GM13977 (cell line): ENCODE data around the gene ATP11A.
"Not testable (repeated sequence)": the region's sequence is repeated elsewhere in the genome, so short reads cannot be mapped to it uniquely, and the experiment has no call there.

Experiments
- DNase-seq: peaks from one replicate; pipeline ENCODE4 v3.0.0; 2012; ENCODE audit warnings: low spot score
- in situ Hi-C: fragments of 300-500 bp; cut with MboI; formaldehyde crosslinking; loops from one replicate; pipeline ENCODE4 v1.12.0; 2022; ENCODE audit warnings: low sequenced_read_pairs, low pct_unique_long_range_greater_than_20kb, mixed read lengths, inconsistent platforms; ENCODE audit not compliant: unreplicated experiment
- TF ChIP-seq, protein P1 (sequence below): IDR thresholded peaks from 2 replicates; pipeline ENCODE4 v1.5.1; 2012; ENCODE audit warnings: mild to moderate bottlenecking, control low read depth; ENCODE audit not compliant: insufficient read depth; ENCODE audit errors: extremely low read depth, missing control alignments

ATP11A gene

GRCh38 chr13:112793545-112794445 lies 104.0 kb downstream of the ATP11A start:
- in situ Hi-C loops = no loop called here
- no peak for DNase-seq
- TF ChIP-seq, protein P1, sequence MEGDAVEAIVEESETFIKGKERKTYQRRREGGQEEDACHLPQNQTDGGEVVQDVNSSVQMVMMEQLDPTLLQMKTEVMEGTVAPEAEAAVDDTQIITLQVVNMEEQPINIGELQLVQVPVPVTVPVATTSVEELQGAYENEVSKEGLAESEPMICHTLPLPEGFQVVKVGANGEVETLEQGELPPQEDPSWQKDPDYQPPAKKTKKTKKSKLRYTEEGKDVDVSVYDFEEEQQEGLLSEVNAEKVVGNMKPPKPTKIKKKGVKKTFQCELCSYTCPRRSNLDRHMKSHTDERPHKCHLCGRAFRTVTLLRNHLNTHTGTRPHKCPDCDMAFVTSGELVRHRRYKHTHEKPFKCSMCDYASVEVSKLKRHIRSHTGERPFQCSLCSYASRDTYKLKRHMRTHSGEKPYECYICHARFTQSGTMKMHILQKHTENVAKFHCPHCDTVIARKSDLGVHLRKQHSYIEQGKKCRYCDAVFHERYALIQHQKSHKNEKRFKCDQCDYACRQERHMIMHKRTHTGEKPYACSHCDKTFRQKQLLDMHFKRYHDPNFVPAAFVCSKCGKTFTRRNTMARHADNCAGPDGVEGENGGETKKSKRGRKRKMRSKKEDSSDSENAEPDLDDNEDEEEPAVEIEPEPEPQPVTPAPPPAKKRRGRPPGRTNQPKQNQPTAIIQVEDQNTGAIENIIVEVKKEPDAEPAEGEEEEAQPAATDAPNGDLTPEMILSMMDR = no peak

GRCh38 chr13:112795277-112795676 lies 105.4 kb downstream of the ATP11A start:
- TF ChIP-seq, protein P1 = no peak
- no peak for DNase-seq

DNA sequence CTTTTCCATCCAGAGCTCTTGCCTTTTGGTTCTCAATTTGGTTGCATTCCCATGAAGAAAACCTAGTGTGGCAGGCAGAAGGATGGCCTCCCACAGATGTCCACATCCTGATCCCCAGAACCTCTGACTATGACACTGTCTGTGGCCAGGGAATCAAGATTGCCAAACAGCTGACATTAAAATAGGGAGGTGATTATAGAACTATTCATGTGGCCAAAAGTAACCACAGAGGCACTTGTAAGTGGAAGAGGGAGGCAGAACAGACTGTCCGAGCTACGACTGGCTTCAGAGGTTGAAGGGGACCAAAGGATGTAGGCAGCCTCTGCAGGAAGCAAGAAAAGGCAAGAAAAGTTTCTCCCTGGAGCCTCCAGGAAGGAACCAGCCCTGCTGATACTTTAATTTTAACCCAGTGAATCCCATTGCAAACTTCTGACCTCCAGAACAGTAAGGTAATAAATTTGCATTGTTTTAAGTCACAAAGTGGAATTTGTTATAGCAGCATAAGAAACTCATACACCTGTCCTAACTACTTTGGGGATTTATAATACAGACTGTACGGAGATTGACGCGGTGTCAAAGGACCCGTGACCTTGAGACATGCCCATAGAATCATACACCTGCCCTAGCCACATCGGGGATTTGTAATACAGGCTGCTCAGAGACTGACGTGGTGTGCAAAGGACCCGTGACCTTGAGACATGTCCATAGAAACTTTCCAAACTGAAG lies 106.5 kb downstream of the ATP11A start:
- DNase-seq = no peak
- in situ Hi-C loops = no loop called here
- TF ChIP-seq, protein P1 = no peak

More at GRCh38 chr13:112795277-112795676, 105.4 kb downstream of the ATP11A start:
- in situ Hi-C loops = no loop called here

DNA sequence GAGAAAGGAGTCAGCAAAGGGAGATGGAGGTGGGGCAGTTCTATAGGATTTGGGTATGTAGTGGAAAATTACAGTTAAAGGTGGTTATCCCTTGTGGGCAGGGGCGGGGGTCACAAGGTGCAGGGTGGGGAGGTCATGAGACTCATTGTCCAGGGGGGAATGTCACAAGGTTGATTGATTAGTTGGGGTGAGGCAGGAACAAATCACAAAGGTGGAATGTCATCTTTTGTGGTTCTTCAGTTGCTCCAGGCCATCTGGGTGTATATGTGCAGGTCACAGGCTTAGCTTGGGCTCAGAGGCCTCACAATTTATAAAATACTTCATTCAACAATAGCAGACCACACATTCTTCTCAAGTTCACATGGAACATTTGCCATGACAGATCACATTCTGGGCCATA lies 109.6 kb downstream of the ATP11A start:
- TF ChIP-seq, protein P1 = no peak
- in situ Hi-C loops = no loop called here
- DNase-seq = no peak

DNA sequence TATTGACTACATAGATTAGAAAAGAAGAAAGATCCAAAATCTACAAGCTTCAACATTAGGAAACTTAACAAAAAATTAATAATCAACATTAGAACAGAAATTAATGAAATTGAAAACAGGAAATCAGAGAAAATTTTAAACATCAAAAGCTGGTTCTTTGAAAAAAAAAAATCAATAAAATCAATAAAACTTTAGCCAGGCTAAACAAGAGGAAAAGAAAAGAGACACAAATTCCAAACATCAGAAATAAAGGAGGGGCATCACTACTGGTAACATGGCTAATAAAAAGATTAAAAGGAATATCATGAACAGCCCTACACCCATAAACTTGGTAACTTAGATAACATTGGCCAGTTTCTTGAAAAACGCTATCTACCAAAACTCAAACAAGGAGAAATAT lies 110.2 kb downstream of the ATP11A start:
- in situ Hi-C loops = no loop called here
- TF ChIP-seq, protein P1 = no peak
- DNase-seq = no peak

- DNase-seq, in situ Hi-C loops: not testable (repeated sequence)
These were observed 111.0 kb downstream of the ATP11A start for GRCh38 chr13:112800807-112801206.

GRCh38 chr13:112802802-112803195 lies 113.0 kb downstream of the ATP11A start:
- TF ChIP-seq, protein P1 = no peak
- in situ Hi-C loops = no loop called here
- DNase-seq = no peak
